GM23338 (cell line): ENCODE measurements around the gene PARD3.

ENCODE experiments used
- EZH2phosphoT487 ChIP-seq: fragments of 200-600 bp; sonication (generic); IDR thresholded peaks from one replicate; pipeline ENCODE4 v1.8.1; 2018; ENCODE audit warnings: antibody characterized with exemption; ENCODE audit not compliant: unreplicated experiment
- REST ChIP-seq: IDR thresholded peaks from one replicate; pipeline ENCODE4 v1.6.1; 2018; ENCODE audit warnings: antibody characterized with exemption; ENCODE audit not compliant: unreplicated experiment
- TF ChIP-seq, protein P1 (sequence below), 2 experiments: fragments of 200-600 bp in 1 of 2; sonication (generic) in 1 of 2; conservative IDR thresholded peaks; 2 replicates each; pipeline versions ENCODE4 v1.5.1 to v1.6.1; 2016 to 2017; ENCODE audit warnings: antibody characterized with exemption in 2 of 2, low read depth in 2 of 2, mild to moderate bottlenecking in 2 of 2, moderate library complexity in 1 of 2

- TF ChIP-seq REST = no peak
- TF ChIP-seq, protein P1, sequence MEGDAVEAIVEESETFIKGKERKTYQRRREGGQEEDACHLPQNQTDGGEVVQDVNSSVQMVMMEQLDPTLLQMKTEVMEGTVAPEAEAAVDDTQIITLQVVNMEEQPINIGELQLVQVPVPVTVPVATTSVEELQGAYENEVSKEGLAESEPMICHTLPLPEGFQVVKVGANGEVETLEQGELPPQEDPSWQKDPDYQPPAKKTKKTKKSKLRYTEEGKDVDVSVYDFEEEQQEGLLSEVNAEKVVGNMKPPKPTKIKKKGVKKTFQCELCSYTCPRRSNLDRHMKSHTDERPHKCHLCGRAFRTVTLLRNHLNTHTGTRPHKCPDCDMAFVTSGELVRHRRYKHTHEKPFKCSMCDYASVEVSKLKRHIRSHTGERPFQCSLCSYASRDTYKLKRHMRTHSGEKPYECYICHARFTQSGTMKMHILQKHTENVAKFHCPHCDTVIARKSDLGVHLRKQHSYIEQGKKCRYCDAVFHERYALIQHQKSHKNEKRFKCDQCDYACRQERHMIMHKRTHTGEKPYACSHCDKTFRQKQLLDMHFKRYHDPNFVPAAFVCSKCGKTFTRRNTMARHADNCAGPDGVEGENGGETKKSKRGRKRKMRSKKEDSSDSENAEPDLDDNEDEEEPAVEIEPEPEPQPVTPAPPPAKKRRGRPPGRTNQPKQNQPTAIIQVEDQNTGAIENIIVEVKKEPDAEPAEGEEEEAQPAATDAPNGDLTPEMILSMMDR (conservative IDR thresholded peaks at IDR 0.05; ENCODE audit: low read depth in 2 of 2) = peak; percentile 15 to 64; a peak in 2 of 4 replicates
- TF ChIP-seq EZH2phosphoT487 = no peak
Measured at GRCh38 chr10:34824870-34825269, 9.8 kb upstream of the PARD3 start.
